K562 (cell line): Measurements from ENCODE around the gene KCTD21.

ENCODE experiments used
- BRF2 ChIP-seq: IDR thresholded peaks from 3 replicates; pipeline ENCODE4 v1.6.1; 2011; ENCODE audit warnings: borderline replicate concordance, mild to moderate bottlenecking; ENCODE audit not compliant: insufficient read length, insufficient read depth
- CTCF ChIP-seq, 3 experiments: IDR thresholded peaks in 2 of 3; conservative IDR thresholded peaks in 1 of 3; 2 replicates each; pipeline ENCODE4 v1.5.1; 2011 to 2012; ENCODE audit warnings: low read length in 3 of 3, mild to moderate bottlenecking in 3 of 3, control low read depth in 2 of 3, improper control_type of control experiment in 1 of 3, inconsistent platforms in 1 of 3, low read depth in 1 of 3, mixed read lengths in 1 of 3, moderate library complexity in 1 of 3; ENCODE audit not compliant: insufficient read depth in 2 of 3
- ELK1 ChIP-seq: sonication (generic); formaldehyde crosslinking; IDR thresholded peaks from 2 replicates; pipeline ENCODE4 v1.8.1; 2022; ENCODE audit warnings: missing genetic modification reagents
- EP300 ChIP-seq: IDR thresholded peaks from 2 replicates; pipeline ENCODE4 v1.6.1; 2012; ENCODE audit warnings: low read length, improper control_type of control experiment
- JUN ChIP-seq, 2 experiments: sonication (generic) in 1 of 2; formaldehyde crosslinking in 1 of 2; IDR thresholded peaks; 2 replicates each; pipeline versions ENCODE4 v1.6.1 to v1.8.0; 2012 to 2022; ENCODE audit warnings: borderline replicate concordance in 2 of 2, mild to moderate bottlenecking in 2 of 2, improper control_type of control experiment in 1 of 2, low read depth in 1 of 2, low read length in 1 of 2, missing genetic modification reagents in 1 of 2
- PCBP1 ChIP-seq: fragments of 200-400 bp; formaldehyde crosslinking; IDR thresholded peaks from 2 replicates; pipeline ENCODE4 v1.6.1; 2018; ENCODE audit warnings: mild to moderate bottlenecking, low read depth, low read length; ENCODE audit not compliant: poor library complexity, severe bottlenecking
- SP1 ChIP-seq: sonication (generic); formaldehyde crosslinking; IDR thresholded peaks from 2 replicates; pipeline ENCODE4 v1.8.1; 2022; ENCODE audit warnings: mild to moderate bottlenecking, missing genetic modification reagents
- TAF7 ChIP-seq: fragments of 450-650 bp; IDR thresholded peaks from 2 replicates; pipeline ENCODE4 v1.6.1; 2016; ENCODE audit warnings: missing genetic modification characterization, missing compliant biosample characterization
- ZNF184 ChIP-seq: sonication (generic); formaldehyde crosslinking; IDR thresholded peaks from 2 replicates; pipeline ENCODE4 v1.5.0; 2020; ENCODE audit warnings: missing genetic modification reagents
- ZNF384 ChIP-seq: IDR thresholded peaks from 2 replicates; pipeline ENCODE4 v1.6.1; 2012; ENCODE audit warnings: low read depth, low read length, improper control_type of control experiment

- TF ChIP-seq ELK1 (CRISPR knock-in tag) (no peak), BRF2 (no peak), ZNF184 (CRISPR knock-in tag) (no peak), JUN (IDR thresholded peaks at IDR 0.05; ENCODE audit: borderline replicate concordance, low read depth, low read length) (no peak), JUN (CRISPR knock-in tag; IDR thresholded peaks at IDR 0.05; ENCODE audit: borderline replicate concordance) (no peak), ZNF384 (no peak), EP300 (no peak), PCBP1 (no peak), TAF7 (tag) (no peak), CTCF (IDR thresholded peaks at IDR 0.05 in 2 of 3, conservative IDR thresholded peaks at IDR 0.05 in 1 of 3; ENCODE audit: insufficient read depth in 2 of 3, low read depth in 1 of 3, low read length in 3 of 3) (no peak), SP1 (CRISPR knock-in tag) (no peak)
These were observed 37.7 kb downstream of the KCTD21 start for GRCh38 chr11:78150754-78151153.
